A549 (cell line): ENCODE measurements around the gene MYL4. TPM values are rescaled to one million over a fixed set of nuclear protein-coding genes. Genes with fewer than 3 reads are reported as not detected.
"Not testable (repeated sequence)": the region's sequence is repeated elsewhere in the genome, so short reads cannot be mapped to it uniquely, and the experiment has no call there.

Source experiments
- ATAC-seq, 2 experiments: fragments of 200-7000 bp in 1 of 2; fragments of >200 bp in 1 of 2; cut with Nextera tagmentation in 1 of 2; cut with Tn5 transposase in 1 of 2; 3 replicates each; pipeline versions ENCODE4 v1.8.0 to v1.9.1; 2018 to 2020; ENCODE audit warnings: mild to moderate bottlenecking in 1 of 2, moderate library complexity in 1 of 2
- CTCF ChIA-PET: fragments of 300-600 bp; sonication (Branson Sonifier 250); formaldehyde crosslinking; extraction: SDS; loops from one replicate; lab custom pipeline; 2021; ENCODE audit warnings: antibody characterized with exemption, inconsistent platforms; lab: Yijun Ruan, JAX
- POLR2A ChIA-PET: fragments of 350-600 bp; formaldehyde crosslinking; extraction: SDS; loops from one replicate; lab custom pipeline; 2021; ENCODE audit warnings: antibody characterized with exemption, inconsistent platforms; lab: Yijun Ruan, JAX
- DNase-seq, 2 experiments: peaks; one replicate each; pipeline versions ENCODE4 v3.0.0 to v3.0.0-alpha.2; 2011 to 2016; ENCODE audit warnings: low read depth in 1 of 2, low spot score in 1 of 2
- FAIRE-seq: peaks from 2 replicates; lab custom pipeline; 2011; peaks lifted over from hg19 to GRCh38; lab: Jason Lieb, UNC
- H3K27ac ChIP-seq, 2 experiments: fragments of >200 bp; sonication (Bioruptor Twin); formaldehyde crosslinking; 3 replicates each; pipeline ENCODE4 v1.5.1; 2016 to 2017
- H3K4me1 ChIP-seq: fragments of >200 bp; sonication (Bioruptor Twin); formaldehyde crosslinking; 3 replicates; pipeline ENCODE4 v1.6.1; 2016
- H3K4me2 ChIP-seq: fragments of >200 bp; sonication (Bioruptor Twin); formaldehyde crosslinking; 3 replicates; pipeline ENCODE4 v1.6.1; 2016
- H3K4me3 ChIP-seq: fragments of >200 bp; sonication (Bioruptor Twin); formaldehyde crosslinking; 3 replicates; pipeline ENCODE4 v1.5.1; 2016
- H3K9me3 ChIP-seq: fragments of >200 bp; sonication (Bioruptor Twin); formaldehyde crosslinking; 3 replicates; pipeline ENCODE4 v1.6.1; 2016
- CBX8 ChIP-seq: fragments of 200-600 bp; sonication (generic); IDR thresholded peaks from 2 replicates; pipeline ENCODE4 v1.6.1; 2016
- ELK1 ChIP-seq: fragments of 150-350 bp; IDR thresholded peaks from 2 replicates; pipeline ENCODE4 v1.6.1; 2014; ENCODE audit warnings: low read depth, mild to moderate bottlenecking, low read length
- HDAC2 ChIP-seq: fragments of 200-600 bp; sonication (generic); IDR thresholded peaks from 2 replicates; pipeline ENCODE4 v1.6.1; 2016
- HEYL ChIP-seq: fragments of 250-450 bp; sonication (Bioruptor Pico); IDR thresholded peaks from 2 replicates; pipeline ENCODE4 v1.8.0; 2021; ENCODE audit warnings: mild to moderate bottlenecking, moderate library complexity
- KDM5A ChIP-seq: fragments of 200-600 bp; sonication (generic); IDR thresholded peaks from 2 replicates; pipeline ENCODE4 v1.6.1; 2016; ENCODE audit warnings: antibody characterized with exemption, mild to moderate bottlenecking
- MAZ ChIP-seq: fragments of 150-350 bp; IDR thresholded peaks from 2 replicates; pipeline ENCODE4 v1.6.1; 2014; ENCODE audit warnings: antibody characterized with exemption, low read depth, low read length, borderline replicate concordance
- NPAS2 ChIP-seq: fragments of 250-450 bp; sonication (Bioruptor Pico); IDR thresholded peaks from 2 replicates; pipeline ENCODE4 v1.8.0; 2022; ENCODE audit warnings: mild to moderate bottlenecking, moderate library complexity, borderline replicate concordance
- NR3C1 ChIP-seq: fragments of >200 bp; sonication (Bioruptor Twin); formaldehyde crosslinking; IDR thresholded peaks from 3 replicates; pipeline ENCODE4 v1.6.1; 2017
- PHF8 ChIP-seq: fragments of 200-600 bp; sonication (generic); IDR thresholded peaks from 2 replicates; pipeline ENCODE4 v1.6.1; 2016; ENCODE audit warnings: low read depth, mild to moderate bottlenecking, antibody characterized with exemption, moderate library complexity, borderline replicate concordance
- RCOR1 ChIP-seq: fragments of 150-350 bp; IDR thresholded peaks from 2 replicates; pipeline ENCODE4 v1.6.1; 2014; ENCODE audit warnings: antibody characterized with exemption, low read length, low read depth
- TFCP2L1 ChIP-seq: fragments of 250-450 bp; sonication (Bioruptor Pico); IDR thresholded peaks from 2 replicates; pipeline ENCODE4 v1.5.0; 2021; ENCODE audit warnings: mild to moderate bottlenecking
- USF2 ChIP-seq: fragments of 450-650 bp; IDR thresholded peaks from 2 replicates; pipeline ENCODE4 v1.6.1; 2014; ENCODE audit warnings: antibody characterized with exemption
- ZNF302 ChIP-seq: fragments of 250-450 bp; sonication (Bioruptor Pico); IDR thresholded peaks from 2 replicates; pipeline ENCODE4 v1.9.0; 2021; ENCODE audit warnings: inconsistent platforms, mild to moderate bottlenecking, moderate library complexity
- WGBS: methylation state at CpG from one replicate; pipeline ENCODE4 v1.1.6; 2017; ENCODE audit errors: missing lambda C conversion rate; 5-methylcytosine and 5-hydroxymethylcytosine counted together
- polyA plus RNA-seq, 4 experiments: library from polyadenylated mRNA; depleted of rRNA in 3 of 4; stranded (reverse); fragments of >200 nt; fragmentation: RNase III in 1 of 4; extraction: RNeasy Plus Mini Kit Qiagen cat#74134 plus additional on column Dnase treatment in 1 of 4; gene quantifications; 2 replicates in 3 of 4; 3 replicates in 1 of 4; pipeline ENCODE4 v1.2.3, GENCODE V29; 2011 to 2017
- TF ChIP-seq, protein P1 (sequence below): fragments of 250-450 bp; sonication (Bioruptor Pico); IDR thresholded peaks from 2 replicates; pipeline ENCODE4 v1.5.0; 2020; ENCODE audit warnings: low read depth, mild to moderate bottlenecking, moderate library complexity
- TF ChIP-seq, protein P2 (sequence below): fragments of 200-600 bp; sonication (generic); IDR thresholded peaks from 2 replicates; pipeline ENCODE4 v1.6.1; 2016; ENCODE audit warnings: antibody characterized with exemption, mild to moderate bottlenecking, moderate library complexity
- TF ChIP-seq, protein P3 (sequence below): IDR thresholded peaks from 2 replicates; pipeline ENCODE4 v1.6.1; 2012

Gene MYL4
- polyA plus RNA-seq, 2 of the 4 experiments (the other 2 are of a cell fraction): not detected

GRCh38 chr17:47217279-47217678 is 8.1 kb downstream of the MYL4 start:
- POLR2A ChIA-PET, FAIRE-seq, H3K4me2 ChIP-seq, H3K4me3 ChIP-seq, ATAC-seq, H3K27ac ChIP-seq, DNase-seq, H3K9me3 ChIP-seq, H3K4me1 ChIP-seq: not testable (repeated sequence)
- CTCF ChIA-PET: interaction anchor here (1.4 to 4.1 kb wide), 2 partner anchors 13 to 98 kb away, joined by 3 to 29 read pairs; no protein-coding TSS in a partner anchor
- WGBS: 64% methylated on average over 2 of the region's 2 CpGs

DNA sequence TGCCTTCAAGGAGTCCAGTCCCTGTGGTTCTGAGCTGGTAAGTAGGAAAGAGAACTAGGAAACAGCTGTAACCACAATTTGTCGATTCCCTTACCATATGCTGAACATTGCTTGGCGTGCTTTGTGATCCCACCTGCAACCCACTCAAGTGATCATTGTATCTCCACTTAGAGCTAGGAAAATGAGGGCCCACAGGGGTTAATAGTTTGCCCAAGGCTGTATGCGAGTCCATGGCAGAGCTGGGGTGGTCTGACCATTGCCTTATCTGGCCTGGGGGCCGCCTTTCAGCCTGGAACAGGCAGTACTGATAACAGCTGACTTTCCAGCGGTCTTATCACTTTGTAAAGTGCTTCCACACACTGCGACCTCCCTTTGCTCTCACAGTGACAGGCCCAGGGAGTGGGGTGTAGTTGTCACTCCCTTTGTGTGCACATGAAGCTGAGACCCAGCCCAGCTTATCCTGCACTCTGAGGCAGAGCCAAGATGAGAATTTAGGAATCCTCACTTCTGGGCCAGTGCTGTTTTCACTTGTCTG is 9.8 kb downstream of the MYL4 start:
- ATAC-seq: no peak; a peak in 1 of 6 replicates
- TF ChIP-seq ZNF302 (CRISPR knock-in tag): no peak
- TF ChIP-seq RCOR1: no peak
- no peak for TF ChIP-seq NPAS2
- no peak for TF ChIP-seq CBX8
- TF ChIP-seq TFCP2L1: no peak
- no peak for TF ChIP-seq PHF8
- TF ChIP-seq, protein P1, sequence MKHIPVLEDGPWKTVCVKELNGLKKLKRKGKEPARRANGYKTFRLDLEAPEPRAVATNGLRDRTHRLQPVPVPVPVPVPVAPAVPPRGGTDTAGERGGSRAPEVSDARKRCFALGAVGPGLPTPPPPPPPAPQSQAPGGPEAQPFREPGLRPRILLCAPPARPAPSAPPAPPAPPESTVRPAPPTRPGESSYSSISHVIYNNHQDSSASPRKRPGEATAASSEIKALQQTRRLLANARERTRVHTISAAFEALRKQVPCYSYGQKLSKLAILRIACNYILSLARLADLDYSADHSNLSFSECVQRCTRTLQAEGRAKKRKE (CRISPR knock-in tag): no peak
- TF ChIP-seq ELK1: no peak
- no peak for TF ChIP-seq MAZ
- TF ChIP-seq NR3C1: no peak
- no peak for TF ChIP-seq USF2
- TF ChIP-seq, protein P2, sequence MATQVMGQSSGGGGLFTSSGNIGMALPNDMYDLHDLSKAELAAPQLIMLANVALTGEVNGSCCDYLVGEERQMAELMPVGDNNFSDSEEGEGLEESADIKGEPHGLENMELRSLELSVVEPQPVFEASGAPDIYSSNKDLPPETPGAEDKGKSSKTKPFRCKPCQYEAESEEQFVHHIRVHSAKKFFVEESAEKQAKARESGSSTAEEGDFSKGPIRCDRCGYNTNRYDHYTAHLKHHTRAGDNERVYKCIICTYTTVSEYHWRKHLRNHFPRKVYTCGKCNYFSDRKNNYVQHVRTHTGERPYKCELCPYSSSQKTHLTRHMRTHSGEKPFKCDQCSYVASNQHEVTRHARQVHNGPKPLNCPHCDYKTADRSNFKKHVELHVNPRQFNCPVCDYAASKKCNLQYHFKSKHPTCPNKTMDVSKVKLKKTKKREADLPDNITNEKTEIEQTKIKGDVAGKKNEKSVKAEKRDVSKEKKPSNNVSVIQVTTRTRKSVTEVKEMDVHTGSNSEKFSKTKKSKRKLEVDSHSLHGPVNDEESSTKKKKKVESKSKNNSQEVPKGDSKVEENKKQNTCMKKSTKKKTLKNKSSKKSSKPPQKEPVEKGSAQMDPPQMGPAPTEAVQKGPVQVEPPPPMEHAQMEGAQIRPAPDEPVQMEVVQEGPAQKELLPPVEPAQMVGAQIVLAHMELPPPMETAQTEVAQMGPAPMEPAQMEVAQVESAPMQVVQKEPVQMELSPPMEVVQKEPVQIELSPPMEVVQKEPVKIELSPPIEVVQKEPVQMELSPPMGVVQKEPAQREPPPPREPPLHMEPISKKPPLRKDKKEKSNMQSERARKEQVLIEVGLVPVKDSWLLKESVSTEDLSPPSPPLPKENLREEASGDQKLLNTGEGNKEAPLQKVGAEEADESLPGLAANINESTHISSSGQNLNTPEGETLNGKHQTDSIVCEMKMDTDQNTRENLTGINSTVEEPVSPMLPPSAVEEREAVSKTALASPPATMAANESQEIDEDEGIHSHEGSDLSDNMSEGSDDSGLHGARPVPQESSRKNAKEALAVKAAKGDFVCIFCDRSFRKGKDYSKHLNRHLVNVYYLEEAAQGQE: no peak
- TF ChIP-seq, protein P3, sequence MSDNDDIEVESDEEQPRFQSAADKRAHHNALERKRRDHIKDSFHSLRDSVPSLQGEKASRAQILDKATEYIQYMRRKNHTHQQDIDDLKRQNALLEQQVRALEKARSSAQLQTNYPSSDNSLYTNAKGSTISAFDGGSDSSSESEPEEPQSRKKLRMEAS: no peak
- TF ChIP-seq KDM5A: no peak
- TF ChIP-seq HEYL (CRISPR knock-in tag): no peak
- no peak for TF ChIP-seq HDAC2
- H3K4me2 ChIP-seq: no peak overlapping the region
- H3K4me3 ChIP-seq: no peak overlapping the region
- H3K27ac ChIP-seq: no peak overlapping the region
- 65% methylated on average over 6 of the region's 6 CpGs for WGBS
- DNase-seq: no peak
- no peaks in the 10 kb centered on the region for H3K4me1 ChIP-seq
- POLR2A ChIA-PET: interaction anchor here (0.8 kb wide), 1 partner anchor 30 kb away, joined by 6 read pairs; no protein-coding TSS in a partner anchor
- no peaks in the 10 kb centered on the region for H3K9me3 ChIP-seq
- CTCF ChIA-PET: interaction anchor here (0.7 to 8.6 kb wide), 3 partner anchors 11 to 236 kb away, joined by 3 to 44 read pairs (median 29); no protein-coding TSS in a partner anchor
- FAIRE-seq: no peak
